ENCODE measurements around the gene SHISAL1. TPM values are rescaled to one million over a fixed set of nuclear protein-coding genes. Genes with fewer than 3 reads are reported as not detected.

SHISAL1 gene
- total and polyA plus RNA-seq, 2 donors (not counting 3 experiments of a cell fraction or from before 2014, with no cell fraction given), result 0.01 to 0.07 TPM

DNA sequence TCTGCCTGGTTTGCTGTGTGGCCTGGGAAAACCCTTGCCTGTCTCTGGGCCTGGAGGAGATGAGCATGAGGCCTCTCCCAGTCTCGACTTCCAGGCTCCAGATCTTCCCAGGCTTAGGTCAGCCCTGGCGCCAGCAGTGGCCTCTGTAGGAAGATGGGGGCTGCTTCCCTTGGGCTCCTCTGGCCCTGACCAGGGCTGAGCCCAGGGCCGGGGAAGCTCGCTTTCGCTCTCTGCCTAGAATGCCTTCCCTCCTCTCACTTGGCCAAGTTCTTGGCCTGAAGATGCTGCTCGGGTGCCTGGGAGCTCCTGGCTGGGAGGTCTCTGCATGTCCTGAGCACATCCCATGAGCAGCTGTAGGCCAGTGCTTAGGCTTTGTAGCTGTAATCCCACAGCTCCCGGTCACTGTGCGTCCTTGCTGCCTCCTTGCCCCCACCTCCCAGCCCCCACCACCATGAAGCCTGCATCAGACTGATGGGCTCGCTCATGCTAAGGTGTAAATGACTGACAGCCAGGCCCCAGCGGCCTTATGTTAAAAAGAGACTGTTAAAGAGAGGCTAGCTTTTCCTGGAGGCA, 25.5 kb downstream of the SHISAL1 start:
- Histone ChIP-seq H3K9me3 (replicated peaks; ENCODE audit: control insufficient read depth, insufficient read depth, low read length) (no peaks in the 10 kb centered on the region), H3K27ac (ENCODE audit: insufficient read depth, low read depth, low read length) (no peak overlapping the region), H3K4me1 (ENCODE audit: control insufficient read depth, extremely low read depth, insufficient read depth, low read length) (no peaks in the 10 kb centered on the region), H3K4me2 (ENCODE audit: insufficient read depth, low read length) (no peak overlapping the region), H3K9me1 (replicated peaks; ENCODE audit: control insufficient read depth, extremely low read depth, insufficient read depth, low read length) (no peaks in the 10 kb centered on the region), H3K9ac (replicated peaks; ENCODE audit: extremely low read depth, insufficient read depth, low read length) (no peak overlapping the region), H4K20me1 (replicated peaks; ENCODE audit: control insufficient read depth, extremely low read depth, insufficient read depth, low read length) (no peaks in the 10 kb centered on the region), H3K36me3 (ENCODE audit: control insufficient read depth in 2 of 2, extremely low read depth in 1 of 2, insufficient read depth in 2 of 2, low read length in 2 of 2) (no peaks in the 10 kb centered on the region), H2AFZ (ENCODE audit: low read depth, low read length) (no peak overlapping the region), H3K79me2 (ENCODE audit: control insufficient read depth, insufficient read depth, low read length) (no peaks in the 10 kb centered on the region), H3K27me3 (ENCODE audit: control insufficient read depth in 2 of 2, insufficient read depth in 2 of 2, low read length in 2 of 2) (no peaks in the 10 kb centered on the region), H3K4me3 (replicated peaks in 1 of 3; ENCODE audit: insufficient read depth in 1 of 3, low read depth in 1 of 3, low read length in 3 of 3) (no peak overlapping the region)
- no peak for TF ChIP-seq JUN (IDR thresholded peaks at IDR 0.05; ENCODE audit: borderline replicate concordance, insufficient read depth, insufficient read length, low read depth)
- no peak for TF ChIP-seq GATA2 (IDR thresholded peaks at IDR 0.05; ENCODE audit: insufficient read depth, insufficient read length, low read depth, low read length)
- dilution Hi-C loops (cut with MboI; ENCODE audit: extremely low pct_ligation_motif_present, low sequenced_read_pairs) (no loop called here), intact Hi-C loops (cut with micrococcal nuclease) (no loop called here)
- no TSS peak for BruUV-seq (replicated peaks)
- ChIA-PET POLR2A (no interaction called here), CTCF (no interaction called here)
- DNase-seq (ENCODE audit: low read depth, low spot score), result no peak
- FAIRE-seq, result no peak

DNA sequence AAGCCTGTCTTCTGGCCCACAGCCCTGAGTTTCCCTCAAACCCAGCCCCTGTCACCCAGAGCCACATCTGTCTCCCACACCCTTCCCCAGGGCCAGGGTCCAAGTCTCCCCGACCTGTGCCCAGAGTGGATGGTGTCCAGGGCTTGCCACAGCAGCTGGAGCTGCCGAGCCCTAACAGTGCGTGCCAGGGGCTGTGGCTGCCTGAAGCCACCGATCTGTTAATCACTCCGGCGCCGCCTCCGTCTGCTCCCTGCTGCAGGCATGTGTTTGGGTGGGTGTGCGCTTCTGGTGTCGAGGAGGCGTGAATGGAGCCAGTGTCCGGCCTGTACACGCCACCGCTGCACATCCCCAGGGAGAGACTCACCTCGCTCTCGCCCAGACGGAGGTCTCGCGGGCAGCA, 26.1 kb downstream of the SHISAL1 start:
- Histone ChIP-seq H3K9ac (replicated peaks; ENCODE audit: extremely low read depth, insufficient read depth, low read length) (no peak overlapping the region), H2AFZ (ENCODE audit: low read depth, low read length) (no peak overlapping the region)

More for the DNA sequence above, 26.1 kb downstream of the SHISAL1 start:
- Histone ChIP-seq H3K9me3 (replicated peaks; ENCODE audit: control insufficient read depth, insufficient read depth, low read length) (no peaks in the 10 kb centered on the region), H3K36me3 (ENCODE audit: control insufficient read depth in 2 of 2, extremely low read depth in 1 of 2, insufficient read depth in 2 of 2, low read length in 2 of 2) (no peaks in the 10 kb centered on the region), H3K79me2 (ENCODE audit: control insufficient read depth, insufficient read depth, low read length) (no peaks in the 10 kb centered on the region), H3K4me2 (ENCODE audit: insufficient read depth, low read length) (no peak overlapping the region), H3K9me1 (replicated peaks; ENCODE audit: control insufficient read depth, extremely low read depth, insufficient read depth, low read length) (no peaks in the 10 kb centered on the region), H3K4me3 (replicated peaks in 1 of 3; ENCODE audit: insufficient read depth in 1 of 3, low read depth in 1 of 3, low read length in 3 of 3) (no peak overlapping the region), H3K4me1 (ENCODE audit: control insufficient read depth, extremely low read depth, insufficient read depth, low read length) (no peaks in the 10 kb centered on the region), H4K20me1 (replicated peaks; ENCODE audit: control insufficient read depth, extremely low read depth, insufficient read depth, low read length) (no peaks in the 10 kb centered on the region), H3K27me3 (ENCODE audit: control insufficient read depth in 2 of 2, insufficient read depth in 2 of 2, low read length in 2 of 2) (no peaks in the 10 kb centered on the region), H3K27ac (ENCODE audit: insufficient read depth, low read depth, low read length) (no peak overlapping the region)
- dilution Hi-C loops (cut with MboI; ENCODE audit: extremely low pct_ligation_motif_present, low sequenced_read_pairs), result no loop called here
- POLR2A ChIA-PET, result no interaction called here
- no peak for TF ChIP-seq EZH2 (IDR thresholded peaks at IDR 0.05; ENCODE audit: borderline replicate concordance, low read depth, low read length, severe bottlenecking)
- TF ChIP-seq JUN (IDR thresholded peaks at IDR 0.05; ENCODE audit: borderline replicate concordance, insufficient read depth, insufficient read length, low read depth), result no peak
- TF ChIP-seq, protein P1, sequence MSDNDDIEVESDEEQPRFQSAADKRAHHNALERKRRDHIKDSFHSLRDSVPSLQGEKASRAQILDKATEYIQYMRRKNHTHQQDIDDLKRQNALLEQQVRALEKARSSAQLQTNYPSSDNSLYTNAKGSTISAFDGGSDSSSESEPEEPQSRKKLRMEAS (IDR thresholded peaks at IDR 0.05; ENCODE audit: insufficient read depth, insufficient read length), result no peak
- TF ChIP-seq, protein P2, sequence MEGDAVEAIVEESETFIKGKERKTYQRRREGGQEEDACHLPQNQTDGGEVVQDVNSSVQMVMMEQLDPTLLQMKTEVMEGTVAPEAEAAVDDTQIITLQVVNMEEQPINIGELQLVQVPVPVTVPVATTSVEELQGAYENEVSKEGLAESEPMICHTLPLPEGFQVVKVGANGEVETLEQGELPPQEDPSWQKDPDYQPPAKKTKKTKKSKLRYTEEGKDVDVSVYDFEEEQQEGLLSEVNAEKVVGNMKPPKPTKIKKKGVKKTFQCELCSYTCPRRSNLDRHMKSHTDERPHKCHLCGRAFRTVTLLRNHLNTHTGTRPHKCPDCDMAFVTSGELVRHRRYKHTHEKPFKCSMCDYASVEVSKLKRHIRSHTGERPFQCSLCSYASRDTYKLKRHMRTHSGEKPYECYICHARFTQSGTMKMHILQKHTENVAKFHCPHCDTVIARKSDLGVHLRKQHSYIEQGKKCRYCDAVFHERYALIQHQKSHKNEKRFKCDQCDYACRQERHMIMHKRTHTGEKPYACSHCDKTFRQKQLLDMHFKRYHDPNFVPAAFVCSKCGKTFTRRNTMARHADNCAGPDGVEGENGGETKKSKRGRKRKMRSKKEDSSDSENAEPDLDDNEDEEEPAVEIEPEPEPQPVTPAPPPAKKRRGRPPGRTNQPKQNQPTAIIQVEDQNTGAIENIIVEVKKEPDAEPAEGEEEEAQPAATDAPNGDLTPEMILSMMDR (IDR thresholded peaks at IDR 0.05; ENCODE audit: extremely low read depth in 1 of 2, insufficient read depth in 1 of 2, low read depth in 1 of 2, low read length in 2 of 2), result no peak
- no peak for TF ChIP-seq POLR2A (IDR thresholded peaks at IDR 0.05; ENCODE audit: low read depth, low read length)
- TF ChIP-seq MYC (IDR thresholded peaks at IDR 0.05; ENCODE audit: low read depth, low read length), result no peak
- no peak for TF ChIP-seq GATA2 (IDR thresholded peaks at IDR 0.05; ENCODE audit: insufficient read depth, insufficient read length, low read depth, low read length)
- no peak for TF ChIP-seq FOS (IDR thresholded peaks at IDR 0.05; ENCODE audit: borderline replicate concordance, insufficient read depth, low read length)
- TF ChIP-seq POLR2AphosphoS5 (IDR thresholded peaks at IDR 0.05; ENCODE audit: insufficient read depth, low read depth, low read length), result no peak
- intact Hi-C loops (cut with micrococcal nuclease), result no loop called here
- DNase-seq (ENCODE audit: low read depth, low spot score) (no peak), FAIRE-seq (no peak)
- no TSS peak for BruUV-seq (replicated peaks)
- CTCF ChIA-PET, result no interaction called here
